Spleen (tissue), 7 donors: Measurements from ENCODE around the gene FOXP1.

ENCODE experiments used
- CTCF ChIP-seq, 11 experiments: fragments of 200-600 bp in 7 of 11; fragments of 450-650 bp in 4 of 11; sonication (generic) in 4 of 11; IDR thresholded peaks in 8 of 11; conservative IDR thresholded peaks in 3 of 11; 1 replicate in 7 of 11; 2 replicates in 4 of 11; pipeline versions ENCODE4 v1.4.0 to v1.8.0; 2016 to 2021; ENCODE audit warnings: antibody characterized with exemption in 11 of 11, inconsistent platforms in 4 of 11, mild to moderate bottlenecking in 1 of 11
- POLR2A ChIP-seq, 3 donors: fragments of 450-650 bp; IDR thresholded peaks; one replicate each; pipeline ENCODE4 v1.5.1; 2017; ENCODE audit warnings: antibody characterized with exemption in 3 of 3, mild to moderate bottlenecking in 1 of 3
- donor health status: DM: no; HTN: no; CAD: no; lungs with moderate emphysema.
- donor health status: DM: no; HTN: no; CAD: no.
- donor health status: DM: no; HTN: no; CAD: no.

DNA sequence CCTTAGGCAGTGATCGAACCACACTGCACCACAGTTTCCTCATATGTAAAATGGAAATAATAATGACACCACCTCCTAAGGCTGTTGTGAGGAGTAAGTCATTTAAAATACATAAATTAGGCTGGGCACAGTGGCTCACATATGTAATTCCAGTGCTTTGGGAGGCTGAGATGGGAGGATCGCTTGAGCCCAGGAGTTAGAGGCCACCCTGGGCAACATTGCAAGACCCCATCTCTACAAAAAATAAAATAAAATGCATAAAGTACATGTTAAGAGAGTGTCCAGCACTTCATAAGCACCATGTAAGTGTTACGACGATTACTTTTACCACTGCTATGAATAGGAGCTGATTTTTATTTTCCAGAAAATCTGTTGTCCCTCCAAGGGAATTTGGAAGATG is 440.0 kb downstream of the FOXP1 start:
- TF ChIP-seq POLR2A (IDR thresholded peaks at IDR 0.05) (no peak), CTCF (IDR thresholded peaks at IDR 0.05 in 8 of 11, conservative IDR thresholded peaks at IDR 0.05 in 3 of 11) (no peak)
